GM21390 (cell line): Measurements from ENCODE around the gene SLC44A3.

Source experiments
- ATAC-seq: cut with Tn5 transposase; IDR thresholded peaks from one replicate; pipeline ENCODE4 v1.9.1; 2021; ENCODE audit not compliant: unreplicated experiment

Gene SLC44A3

GRCh38 chr1:94872771-94873495 lies 52.8 kb downstream of the SLC44A3 start:
- no peak for ATAC-seq

GRCh38 chr1:94873520-94874351 lies 53.6 kb downstream of the SLC44A3 start:
- ATAC-seq: peak; percentile 62

GRCh38 chr1:94874423-94874822 lies 54.3 kb downstream of the SLC44A3 start:
- no peak for ATAC-seq

- no peak for ATAC-seq
These were observed 55.6 kb downstream of the SLC44A3 start for GRCh38 chr1:94875794-94876193.

GRCh38 chr1:94876362-94876761 lies 56.2 kb downstream of the SLC44A3 start:
- no peak for ATAC-seq

- ATAC-seq: no peak
These were observed 58.2 kb downstream of the SLC44A3 start for GRCh38 chr1:94878329-94878728.

- ATAC-seq: no peak
These were observed 63.5 kb downstream of the SLC44A3 start for GRCh38 chr1:94883691-94884090.

GRCh38 chr1:94884106-94884505 lies 63.9 kb downstream of the SLC44A3 start:
- no peak for ATAC-seq

GRCh38 chr1:94884507-94884906 lies 64.3 kb downstream of the SLC44A3 start:
- no peak for ATAC-seq

GRCh38 chr1:94886361-94886760 lies 66.2 kb downstream of the SLC44A3 start:
- no peak for ATAC-seq

GRCh38 chr1:94887106-94887505 lies 66.9 kb downstream of the SLC44A3 start:
- ATAC-seq: no peak

GRCh38 chr1:94887603-94888171 lies 67.5 kb downstream of the SLC44A3 start:
- ATAC-seq: no peak

- no peak for ATAC-seq
These were observed 68.0 kb downstream of the SLC44A3 start for GRCh38 chr1:94888201-94888600.

- no peak for ATAC-seq
These were observed 72.6 kb downstream of the SLC44A3 start for GRCh38 chr1:94892604-94893254.

GRCh38 chr1:94894630-94895029 lies 74.5 kb downstream of the SLC44A3 start:
- ATAC-seq: no peak

- ATAC-seq: no peak
These were observed 75.4 kb downstream of the SLC44A3 start for GRCh38 chr1:94895518-94895917.

GRCh38 chr1:94898491-94899385 lies 78.6 kb downstream of the SLC44A3 start:
- no peak for ATAC-seq

GRCh38 chr1:94899756-94900155 lies 79.6 kb downstream of the SLC44A3 start:
- ATAC-seq: no peak

GRCh38 chr1:94901841-94902240 lies 81.7 kb downstream of the SLC44A3 start:
- no peak for ATAC-seq

GRCh38 chr1:94903280-94904009 lies 83.3 kb downstream of the SLC44A3 start:
- ATAC-seq: no peak
